GM13976 (cell line): ENCODE data around the gene RNF208.
"Not testable (repeated sequence)": the region's sequence is repeated elsewhere in the genome, so short reads cannot be mapped to it uniquely, and the experiment has no call there.

Experiments used
- DNase-seq: peaks from one replicate; pipeline ENCODE4 v3.0.0; 2012; ENCODE audit warnings: low spot score
- in situ Hi-C: fragments of 300-500 bp; cut with MboI; formaldehyde crosslinking; loops from one replicate; pipeline ENCODE4 v1.12.0; 2022; ENCODE audit warnings: low sequenced_read_pairs, mixed read lengths, inconsistent platforms; ENCODE audit not compliant: unreplicated experiment
- TF ChIP-seq, protein P1 (sequence below): IDR thresholded peaks from 2 replicates; pipeline ENCODE4 v1.5.1; 2012; ENCODE audit warnings: borderline replicate concordance, mild to moderate bottlenecking; ENCODE audit not compliant: insufficient read depth; ENCODE audit errors: extremely low read depth, missing control alignments, control extremely low read depth

RNF208 gene

DNA sequence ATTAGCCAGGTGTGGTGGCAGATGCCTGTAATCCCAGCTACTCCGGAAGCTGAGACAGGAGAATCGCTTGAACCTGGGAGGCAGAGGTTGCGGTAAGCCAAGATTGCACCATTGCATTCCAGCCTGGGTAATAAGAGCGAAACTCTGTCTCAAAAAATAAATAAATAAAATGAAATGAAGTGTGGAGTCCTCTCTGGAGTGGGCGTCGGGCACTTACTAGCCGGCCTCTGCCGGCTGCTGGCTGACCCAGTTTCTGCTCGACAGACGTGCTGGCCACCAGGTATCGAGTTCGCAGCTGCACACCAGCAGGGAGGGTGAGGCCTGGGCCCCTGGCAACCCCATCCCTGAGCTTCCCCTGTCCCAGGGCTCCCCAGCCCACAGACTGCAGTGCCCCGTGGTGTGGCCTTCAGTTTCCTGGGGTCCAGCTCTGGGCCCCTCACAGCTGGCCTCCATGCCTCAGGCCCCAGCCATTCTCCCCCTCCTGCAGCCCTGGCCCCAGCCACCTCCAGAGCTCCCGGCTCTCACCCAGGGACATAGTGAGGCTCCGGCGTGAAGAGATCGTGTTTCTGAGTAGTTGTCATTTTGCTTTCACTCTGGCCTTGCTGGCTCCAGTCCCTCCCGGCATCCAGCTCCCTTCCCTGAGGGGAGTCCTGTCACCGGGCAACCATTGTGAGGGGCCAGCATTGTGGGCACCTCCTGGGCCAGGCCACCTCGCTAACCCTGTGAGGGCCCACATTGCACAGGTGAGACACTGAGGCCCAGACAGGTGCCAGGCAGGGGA lies 25.3 kb upstream of the RNF208 start:
- in situ Hi-C loops: no loop called here
- no peak for DNase-seq
- TF ChIP-seq, protein P1, sequence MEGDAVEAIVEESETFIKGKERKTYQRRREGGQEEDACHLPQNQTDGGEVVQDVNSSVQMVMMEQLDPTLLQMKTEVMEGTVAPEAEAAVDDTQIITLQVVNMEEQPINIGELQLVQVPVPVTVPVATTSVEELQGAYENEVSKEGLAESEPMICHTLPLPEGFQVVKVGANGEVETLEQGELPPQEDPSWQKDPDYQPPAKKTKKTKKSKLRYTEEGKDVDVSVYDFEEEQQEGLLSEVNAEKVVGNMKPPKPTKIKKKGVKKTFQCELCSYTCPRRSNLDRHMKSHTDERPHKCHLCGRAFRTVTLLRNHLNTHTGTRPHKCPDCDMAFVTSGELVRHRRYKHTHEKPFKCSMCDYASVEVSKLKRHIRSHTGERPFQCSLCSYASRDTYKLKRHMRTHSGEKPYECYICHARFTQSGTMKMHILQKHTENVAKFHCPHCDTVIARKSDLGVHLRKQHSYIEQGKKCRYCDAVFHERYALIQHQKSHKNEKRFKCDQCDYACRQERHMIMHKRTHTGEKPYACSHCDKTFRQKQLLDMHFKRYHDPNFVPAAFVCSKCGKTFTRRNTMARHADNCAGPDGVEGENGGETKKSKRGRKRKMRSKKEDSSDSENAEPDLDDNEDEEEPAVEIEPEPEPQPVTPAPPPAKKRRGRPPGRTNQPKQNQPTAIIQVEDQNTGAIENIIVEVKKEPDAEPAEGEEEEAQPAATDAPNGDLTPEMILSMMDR: no peak

DNA sequence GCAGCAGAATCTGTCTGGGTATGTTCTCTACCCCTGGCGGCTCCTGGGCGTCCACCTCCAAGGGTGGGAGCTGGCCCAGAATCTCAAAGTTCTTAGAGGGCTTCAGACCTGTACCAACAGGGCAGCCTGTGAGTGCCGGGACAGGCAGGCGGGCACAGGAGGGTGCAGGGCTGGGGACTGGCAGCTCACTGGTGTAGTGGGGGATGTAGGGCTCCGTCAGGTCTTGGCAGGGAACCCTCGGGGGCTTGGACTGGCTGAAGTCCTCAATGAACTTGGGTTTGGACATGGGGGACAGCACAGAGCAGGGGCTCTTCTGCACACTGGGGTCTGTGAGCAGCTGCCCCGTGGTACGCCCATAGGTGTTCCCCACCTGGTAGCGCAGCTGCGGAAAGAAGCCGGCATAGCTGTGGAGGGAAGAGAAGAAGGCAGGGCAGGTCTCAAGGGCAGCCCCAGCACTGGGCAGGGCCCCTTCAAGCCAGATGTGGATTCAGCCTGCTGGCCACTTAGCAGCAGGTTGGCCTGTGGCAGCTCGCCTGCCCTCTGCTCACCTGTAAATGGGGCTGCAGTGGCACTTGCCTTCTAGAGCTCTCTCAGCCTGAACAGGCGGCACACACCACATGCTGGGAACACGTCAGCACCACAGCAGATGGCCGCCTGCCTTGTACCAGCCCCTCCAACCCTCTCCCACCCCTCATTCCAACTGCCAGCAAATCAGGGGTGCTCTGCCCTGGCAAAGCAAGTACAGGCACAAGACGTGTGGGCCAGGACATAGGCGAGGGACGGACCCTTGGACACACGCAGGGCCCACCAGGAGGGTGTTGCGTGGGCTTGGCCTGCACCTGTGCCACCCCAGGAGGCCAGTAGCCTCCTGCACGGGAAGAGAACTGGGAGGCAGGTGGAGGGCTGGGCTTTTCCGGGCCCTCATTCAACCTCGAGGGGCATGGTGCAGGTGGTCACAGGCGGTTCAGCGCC lies 23.7 kb upstream of the RNF208 start:
- in situ Hi-C loops: no loop called here
- TF ChIP-seq, protein P1: no peak
- no peak for DNase-seq

DNA sequence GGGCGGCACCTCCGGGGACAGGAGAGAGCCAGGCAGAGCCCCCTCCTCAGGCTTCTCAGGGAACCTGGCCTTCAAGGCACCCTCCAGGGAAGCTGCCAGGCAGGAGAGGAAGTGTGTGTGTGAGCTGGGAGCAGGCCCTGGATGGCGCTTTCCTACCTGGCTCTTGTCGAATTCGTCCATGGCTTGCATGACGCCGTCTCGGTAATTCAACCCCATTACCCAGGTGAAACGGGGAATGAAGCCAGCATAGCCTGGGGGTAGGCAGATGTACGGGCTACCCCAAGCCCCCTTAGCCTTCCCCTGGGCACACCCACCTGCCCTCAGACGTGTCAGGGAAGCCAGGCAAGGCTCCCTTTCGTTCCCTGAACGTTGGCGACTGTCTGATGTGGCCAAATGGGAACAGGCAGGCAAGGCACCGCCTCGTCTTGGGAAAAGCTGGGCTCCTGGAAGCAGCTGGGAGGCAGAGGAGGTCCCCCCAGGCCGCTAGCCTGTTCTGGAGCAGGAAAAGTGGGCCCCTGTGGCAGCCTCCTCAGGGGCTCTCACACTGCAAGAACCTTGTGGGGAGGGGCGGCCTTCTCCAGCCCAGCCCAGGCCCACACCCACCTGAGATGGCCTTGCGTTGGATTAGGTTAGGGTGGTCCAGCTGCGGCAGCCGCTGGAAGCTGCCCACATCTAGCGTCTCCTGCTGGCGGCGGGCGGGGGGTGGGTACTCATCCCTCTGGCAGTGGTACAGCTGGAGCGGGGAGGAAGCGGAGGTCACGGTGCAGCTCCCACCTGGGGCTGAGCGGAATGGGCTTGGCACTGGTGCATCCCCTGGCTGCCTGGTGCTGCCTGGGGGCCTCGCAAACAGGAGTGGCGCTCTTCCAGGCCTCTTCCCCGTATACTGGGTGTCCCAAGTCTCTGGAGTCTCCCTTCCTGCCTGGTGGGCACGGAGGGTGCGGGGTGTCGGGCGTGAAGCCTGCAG lies 22.7 kb upstream of the RNF208 start:
- TF ChIP-seq, protein P1: no peak
- in situ Hi-C loops: no loop called here
- no peak for DNase-seq

DNA sequence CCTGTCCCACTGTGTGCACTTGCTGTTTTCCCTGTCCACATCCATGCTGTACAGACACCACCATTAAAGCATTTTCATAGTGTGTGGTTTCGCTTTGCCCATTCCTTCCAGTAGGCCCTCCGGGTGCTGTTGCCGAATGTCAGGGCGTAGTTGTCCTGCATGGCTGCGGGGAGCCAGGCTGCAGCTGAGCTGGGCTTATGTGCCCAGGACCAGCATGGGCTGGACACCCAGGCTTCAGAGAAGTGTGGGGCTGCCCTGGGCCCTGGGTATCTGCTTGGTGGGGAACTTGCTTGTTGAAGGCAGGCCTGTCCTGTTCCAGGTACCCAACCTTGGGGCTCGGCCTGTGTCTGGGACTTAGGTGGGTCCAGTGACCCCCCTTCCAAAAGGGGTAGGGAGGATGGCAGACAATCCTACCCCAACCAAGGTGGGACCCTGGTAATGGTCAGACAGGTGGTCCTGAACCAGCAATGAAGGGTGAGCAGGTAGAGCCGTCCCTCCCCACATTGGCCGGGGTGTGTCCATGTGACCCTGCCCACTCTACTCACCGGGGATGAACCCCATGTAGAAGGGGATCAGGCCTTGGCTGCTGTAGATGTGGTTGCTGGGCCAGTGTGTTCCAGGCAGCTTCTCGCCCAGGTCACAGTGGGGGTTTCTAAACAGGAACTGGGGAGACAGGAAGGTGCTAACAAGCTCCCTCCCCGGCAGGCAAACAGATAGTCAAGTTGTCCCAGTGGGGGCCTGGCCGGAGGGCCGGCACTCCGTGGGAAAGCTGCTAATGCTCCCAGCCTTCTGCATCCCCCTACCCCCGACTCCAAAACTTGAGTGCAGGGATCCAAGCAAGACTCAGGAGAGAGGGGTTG lies 21.8 kb upstream of the RNF208 start:
- in situ Hi-C loops: no loop called here
- TF ChIP-seq, protein P1: no peak
- no peak for DNase-seq

DNA sequence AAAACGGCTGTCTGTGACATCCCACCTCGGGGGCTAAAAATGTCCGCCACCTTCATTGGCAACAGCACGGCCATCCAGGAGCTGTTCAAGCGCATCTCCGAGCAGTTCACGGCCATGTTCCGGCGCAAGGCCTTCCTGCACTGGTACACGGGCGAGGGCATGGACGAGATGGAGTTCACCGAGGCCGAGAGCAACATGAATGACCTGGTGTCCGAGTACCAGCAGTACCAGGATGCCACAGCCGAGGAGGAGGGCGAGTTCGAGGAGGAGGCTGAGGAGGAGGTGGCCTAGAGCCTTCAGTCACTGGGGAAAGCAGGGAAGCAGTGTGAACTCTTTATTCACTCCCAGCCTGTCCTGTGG lies 21.2 kb upstream of the RNF208 start:
- in situ Hi-C loops, DNase-seq: not testable (repeated sequence)

DNA sequence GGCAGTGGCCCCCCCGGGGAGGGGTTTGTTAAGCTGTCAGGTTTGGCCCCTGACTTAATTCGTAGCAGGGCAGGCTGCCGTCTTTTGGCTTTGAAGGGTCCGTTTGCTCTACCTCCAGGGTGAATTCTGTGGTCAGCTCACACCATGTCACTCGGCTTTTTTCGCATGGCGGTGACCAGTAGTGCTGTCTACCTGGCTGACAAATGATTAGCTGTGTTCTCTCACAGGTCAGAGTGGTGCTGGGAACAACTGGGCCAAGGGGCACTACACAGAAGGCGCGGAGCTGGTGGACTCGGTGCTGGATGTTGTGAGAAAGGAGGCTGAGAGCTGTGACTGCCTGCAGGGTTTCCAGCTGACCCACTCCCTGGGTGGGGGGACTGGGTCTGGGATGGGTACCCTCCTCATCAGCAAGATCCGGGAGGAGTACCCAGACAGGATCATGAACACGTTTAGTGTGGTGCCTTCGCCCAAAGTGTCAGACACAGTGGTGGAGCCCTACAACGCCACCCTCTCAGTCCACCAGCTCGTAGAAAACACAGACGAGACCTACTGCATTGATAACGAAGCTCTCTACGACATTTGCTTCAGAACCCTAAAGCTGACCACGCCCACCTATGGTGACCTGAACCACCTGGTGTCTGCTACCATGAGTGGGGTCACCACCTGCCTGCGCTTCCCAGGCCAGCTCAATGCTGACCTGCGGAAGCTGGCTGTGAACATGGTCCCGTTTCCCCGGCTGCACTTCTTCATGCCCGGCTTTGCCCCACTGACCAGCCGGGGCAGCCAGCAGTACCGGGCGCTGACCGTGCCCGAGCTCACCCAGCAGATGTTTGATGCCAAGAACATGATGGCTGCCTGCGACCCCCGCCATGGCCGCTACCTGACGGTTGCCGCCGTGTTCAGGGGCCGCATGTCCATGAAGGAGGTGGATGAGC lies 20.5 kb upstream of the RNF208 start:
- no peak for DNase-seq
- in situ Hi-C loops: no loop called here
- TF ChIP-seq, protein P1: no peak
